Trophoblast cell (in vitro differentiated cells and primary cell): ENCODE results near the gene HNRNPC.

Experiments
- DNase-seq, 2 donors: peaks; one replicate each; pipeline ENCODE4 v3.0.0-alpha.2; 2016
- H2AFZ ChIP-seq: 2 replicates; pipeline ENCODE4 v1.6.1; 2013; ENCODE audit warnings: low read length, moderate library complexity, mild to moderate bottlenecking; ENCODE audit not compliant: insufficient read depth, poor library complexity
- H2AK5ac ChIP-seq: 2 replicates; pipeline ENCODE4 v1.6.1; 2013; ENCODE audit warnings: mild to moderate bottlenecking, low read length
- H2BK120ac ChIP-seq: 2 replicates; pipeline ENCODE4 v1.6.1; 2013; ENCODE audit warnings: low read length, mild to moderate bottlenecking, moderate library complexity; ENCODE audit not compliant: insufficient read depth, poor library complexity
- H2BK12ac ChIP-seq: 2 replicates; pipeline ENCODE4 v1.6.1; 2013; ENCODE audit warnings: mild to moderate bottlenecking, low read length, moderate library complexity
- H2BK5ac ChIP-seq: 2 replicates; pipeline ENCODE4 v1.6.1; 2013; ENCODE audit warnings: low read length, low read depth, moderate library complexity, mild to moderate bottlenecking; ENCODE audit not compliant: poor library complexity
- H3K14ac ChIP-seq: 2 replicates; pipeline ENCODE4 v1.6.1; 2013; ENCODE audit warnings: mild to moderate bottlenecking, low read length
- H3K18ac ChIP-seq: 2 replicates; pipeline ENCODE4 v1.6.1; 2013; ENCODE audit warnings: mild to moderate bottlenecking, low read length
- H3K23ac ChIP-seq: 2 replicates; pipeline ENCODE4 v1.6.1; 2013; ENCODE audit warnings: low read length
- H3K27ac ChIP-seq: 2 replicates; pipeline ENCODE4 v1.5.1; 2013; ENCODE audit warnings: low read depth, mild to moderate bottlenecking, inconsistent platforms, low read length, moderate library complexity
- H3K27me3 ChIP-seq: 2 replicates; pipeline ENCODE4 v1.6.1; 2013; ENCODE audit warnings: inconsistent platforms, mild to moderate bottlenecking, low read length, moderate library complexity; ENCODE audit not compliant: insufficient read depth
- H3K36me3 ChIP-seq, 2 experiments: 1 replicate in 1 of 2; 2 replicates in 1 of 2; pipeline ENCODE4 v1.6.1; 2013; ENCODE audit warnings: low read length in 2 of 2, mild to moderate bottlenecking in 2 of 2, moderate library complexity in 1 of 2; ENCODE audit not compliant: insufficient read depth in 2 of 2, control insufficient read depth in 1 of 2
- H3K4ac ChIP-seq: 2 replicates; pipeline ENCODE4 v1.6.1; 2013; ENCODE audit warnings: low read depth, mild to moderate bottlenecking, low read length, moderate library complexity
- H3K4me1 ChIP-seq, 2 experiments: 1 replicate in 1 of 2; 2 replicates in 1 of 2; pipeline ENCODE4 v1.6.1; 2013; ENCODE audit warnings: low read length in 2 of 2, mild to moderate bottlenecking in 2 of 2, moderate library complexity in 1 of 2; ENCODE audit not compliant: insufficient read depth in 2 of 2, control insufficient read depth in 1 of 2
- H3K4me2 ChIP-seq: 2 replicates; pipeline ENCODE4 v1.6.1; 2013; ENCODE audit warnings: inconsistent platforms, mild to moderate bottlenecking, low read length, moderate library complexity
- H3K4me3 ChIP-seq: 2 replicates; pipeline ENCODE4 v1.5.1; 2013; ENCODE audit warnings: mild to moderate bottlenecking, low read depth, low read length, inconsistent platforms
- H3K79me1 ChIP-seq: one replicate; pipeline ENCODE4 v1.6.1; 2013; ENCODE audit warnings: low read length
- H3K79me2 ChIP-seq: 2 replicates; pipeline ENCODE4 v1.6.1; 2013; ENCODE audit warnings: low read length, mild to moderate bottlenecking; ENCODE audit not compliant: control insufficient read depth, insufficient read depth, poor library complexity
- H3K9ac ChIP-seq: 2 replicates; pipeline ENCODE4 v1.6.1; 2013; ENCODE audit warnings: mild to moderate bottlenecking, low read length
- H3K9me3 ChIP-seq: 2 replicates; pipeline ENCODE4 v1.6.1; 2013; ENCODE audit warnings: low read depth, mild to moderate bottlenecking, control low read depth, inconsistent platforms, low read length; ENCODE audit not compliant: insufficient read depth
- H4K12ac ChIP-seq: 2 replicates; pipeline ENCODE4 v1.6.1; 2013; ENCODE audit warnings: low read depth, mild to moderate bottlenecking, low read length, moderate library complexity
- H4K8ac ChIP-seq: 2 replicates; pipeline ENCODE4 v1.6.1; 2013; ENCODE audit warnings: low read depth, mild to moderate bottlenecking, low read length, moderate library complexity
- H4K91ac ChIP-seq: one replicate; pipeline ENCODE4 v1.6.1; 2013; ENCODE audit warnings: low read depth, mild to moderate bottlenecking, low read length, moderate library complexity
- WGBS: extraction: QIAGEN DNeasy Blood & Tissue Kit; methylation state at CpG from one replicate; pipeline ENCODE4 v1.1.7; 2013; ENCODE audit warnings: missing lambda C conversion rate; ENCODE audit not compliant: insufficient read length, insufficient coverage; ENCODE audit errors: extremely low coverage; 5-methylcytosine and 5-hydroxymethylcytosine counted together

HNRNPC gene

GRCh38 chr14:21204167-21205025 is 64.8 kb downstream of the HNRNPC start:
- no peak overlapping the region for H2BK120ac ChIP-seq
- H3K27me3 ChIP-seq = no peaks in the 10 kb centered on the region
- no peak overlapping the region for H2BK5ac ChIP-seq
- no peak overlapping the region for H2AFZ ChIP-seq
- no CpG with 5 or more reads among the region's 8 CpGs for WGBS
- no peak for DNase-seq
- no peak overlapping the region for H3K9ac ChIP-seq
- H3K14ac ChIP-seq = no peak overlapping the region
- H3K4me2 ChIP-seq = no peak overlapping the region
- no peak overlapping the region for H4K12ac ChIP-seq
- H3K23ac ChIP-seq = no peak overlapping the region
- no peak overlapping the region for H3K27ac ChIP-seq
- no peaks in the 10 kb centered on the region for H3K79me1 ChIP-seq
- H3K4ac ChIP-seq = no peak overlapping the region
- H3K4me1 ChIP-seq = no peaks in the 10 kb centered on the region
- H3K9me3 ChIP-seq = no peaks in the 10 kb centered on the region
- no peak overlapping the region for H2BK12ac ChIP-seq
- H4K91ac ChIP-seq = no peak overlapping the region
- no peak overlapping the region for H3K18ac ChIP-seq
- peaks cover 5 to 31% of the 10 kb centered on the region in 2 experiments for H3K36me3 ChIP-seq
- H2AK5ac ChIP-seq = no peak overlapping the region
- H4K8ac ChIP-seq = no peak overlapping the region
- H3K4me3 ChIP-seq = no peak overlapping the region
- no peaks in the 10 kb centered on the region for H3K79me2 ChIP-seq

DNA sequence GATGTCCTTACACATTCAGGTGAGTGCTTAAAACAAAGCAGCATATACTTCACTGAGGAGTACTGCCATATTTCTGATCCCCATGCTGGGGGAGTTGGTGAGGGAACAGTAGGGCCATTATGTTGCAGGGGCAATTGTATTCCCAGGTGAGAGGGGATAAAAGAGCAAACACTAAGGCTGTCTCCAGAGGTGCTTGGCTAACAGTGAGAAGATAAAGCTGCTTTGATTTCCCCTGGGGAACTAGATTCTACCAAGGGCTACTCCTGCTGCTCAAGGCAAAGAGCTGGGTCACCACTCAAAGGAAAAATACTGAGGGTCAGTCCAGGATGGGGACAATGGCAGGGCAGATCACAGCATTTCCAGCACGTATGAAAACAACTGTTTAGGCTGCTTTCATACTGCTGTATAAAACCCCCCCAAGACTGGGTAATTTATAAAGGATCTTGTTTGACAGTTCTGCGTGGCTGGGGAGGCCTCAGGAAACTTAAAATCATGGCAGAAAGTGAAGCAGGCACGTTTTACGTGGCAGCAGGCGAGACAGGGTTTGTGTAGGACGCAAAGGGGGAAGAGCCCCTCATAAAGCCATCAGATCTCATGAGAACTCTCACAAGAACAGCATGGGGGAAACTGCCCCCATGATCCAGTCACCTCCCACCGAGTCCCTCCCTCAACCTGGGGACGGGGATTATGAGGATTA is 65.6 kb downstream of the HNRNPC start:
- Histone ChIP-seq H3K27me3 (no peaks in the 10 kb centered on the region), H2AK5ac (no peak overlapping the region), H2AFZ (no peak overlapping the region), H3K4me3 (no peak overlapping the region), H2BK120ac (no peak overlapping the region), H3K9ac (no peak overlapping the region), H3K23ac (no peak overlapping the region), H4K8ac (no peak overlapping the region), H3K4me1 (no peaks in the 10 kb centered on the region), H3K27ac (no peak overlapping the region), H2BK5ac (no peak overlapping the region), H2BK12ac (no peak overlapping the region), H3K4ac (no peak overlapping the region), H3K14ac (no peak overlapping the region), H3K79me2 (no peaks in the 10 kb centered on the region), H3K9me3 (no peaks in the 10 kb centered on the region), H3K18ac (no peak overlapping the region), H3K4me2 (no peak overlapping the region), H4K12ac (no peak overlapping the region), H3K36me3 (peaks cover 5 to 26% of the 10 kb centered on the region in 2 experiments), H4K91ac (no peak overlapping the region), H3K79me1 (no peaks in the 10 kb centered on the region)
- WGBS = no CpG with 5 or more reads among the region's 8 CpGs
- DNase-seq = peak in 1 of 2 donors; percentile 2

DNA sequence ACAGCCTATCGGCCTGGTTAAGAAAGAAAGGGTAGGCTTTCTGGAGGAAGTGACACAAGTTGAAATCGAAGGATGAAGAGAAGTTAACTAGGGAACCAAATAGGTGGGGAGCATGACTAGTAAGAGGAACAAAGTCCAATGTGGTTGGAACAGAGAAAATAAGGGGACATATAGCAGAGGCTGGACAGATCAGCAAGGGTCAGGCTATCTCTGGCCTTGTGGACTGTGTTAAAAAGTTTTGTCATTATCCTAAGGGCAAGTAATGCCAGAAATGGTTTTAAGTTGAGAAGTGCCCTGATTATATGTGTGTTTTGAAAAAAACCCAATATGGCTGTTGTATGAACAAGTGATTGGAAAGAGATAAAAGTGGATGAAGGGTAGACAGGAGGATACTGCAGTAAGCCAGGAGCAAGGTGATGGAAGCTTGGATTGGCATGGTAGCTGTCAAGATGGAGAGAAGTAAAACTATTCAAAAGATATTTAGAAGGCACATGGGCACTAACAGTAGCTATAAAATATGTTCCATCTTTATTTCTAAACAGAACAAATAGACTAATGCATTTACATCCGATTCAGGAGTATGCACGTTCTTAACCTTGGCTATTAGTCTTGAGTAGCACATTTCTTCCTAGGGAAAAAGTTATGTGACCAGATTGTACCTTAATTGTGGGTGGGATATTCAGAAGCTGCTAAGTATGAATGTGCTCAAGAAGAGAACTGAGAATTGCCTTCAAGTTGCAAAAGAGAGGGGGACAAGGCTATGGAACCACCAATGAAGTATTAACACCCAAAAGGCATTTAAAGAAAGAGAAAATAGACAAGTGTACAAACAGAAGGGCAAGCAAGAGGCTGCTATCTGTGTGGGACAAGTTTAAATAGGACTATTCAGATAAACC is 66.5 kb downstream of the HNRNPC start:
- H3K9me3 ChIP-seq = no peaks in the 10 kb centered on the region
- H3K4me2 ChIP-seq = no peak overlapping the region
- WGBS = no CpG with 5 or more reads among the region's 4 CpGs
- H3K18ac ChIP-seq = no peak overlapping the region
- H4K8ac ChIP-seq = no peak overlapping the region
- H2BK120ac ChIP-seq = no peak overlapping the region
- no peak overlapping the region for H2BK5ac ChIP-seq
- no peaks in the 10 kb centered on the region for H3K4me1 ChIP-seq
- no peak overlapping the region for H3K23ac ChIP-seq
- H3K79me1 ChIP-seq = no peaks in the 10 kb centered on the region
- no peak overlapping the region for H3K9ac ChIP-seq
- DNase-seq = no peak
- no peak overlapping the region for H2AK5ac ChIP-seq
- H3K27ac ChIP-seq = no peak overlapping the region
- H2AFZ ChIP-seq = no peak overlapping the region
- peaks cover 5 to 23% of the 10 kb centered on the region in 2 experiments for H3K36me3 ChIP-seq
- H3K4me3 ChIP-seq = no peak overlapping the region
- H4K12ac ChIP-seq = no peak overlapping the region
- H2BK12ac ChIP-seq = no peak overlapping the region
- H3K27me3 ChIP-seq = no peaks in the 10 kb centered on the region
- no peaks in the 10 kb centered on the region for H3K79me2 ChIP-seq
- no peak overlapping the region for H4K91ac ChIP-seq
- no peak overlapping the region for H3K4ac ChIP-seq
- H3K14ac ChIP-seq = no peak overlapping the region

DNA sequence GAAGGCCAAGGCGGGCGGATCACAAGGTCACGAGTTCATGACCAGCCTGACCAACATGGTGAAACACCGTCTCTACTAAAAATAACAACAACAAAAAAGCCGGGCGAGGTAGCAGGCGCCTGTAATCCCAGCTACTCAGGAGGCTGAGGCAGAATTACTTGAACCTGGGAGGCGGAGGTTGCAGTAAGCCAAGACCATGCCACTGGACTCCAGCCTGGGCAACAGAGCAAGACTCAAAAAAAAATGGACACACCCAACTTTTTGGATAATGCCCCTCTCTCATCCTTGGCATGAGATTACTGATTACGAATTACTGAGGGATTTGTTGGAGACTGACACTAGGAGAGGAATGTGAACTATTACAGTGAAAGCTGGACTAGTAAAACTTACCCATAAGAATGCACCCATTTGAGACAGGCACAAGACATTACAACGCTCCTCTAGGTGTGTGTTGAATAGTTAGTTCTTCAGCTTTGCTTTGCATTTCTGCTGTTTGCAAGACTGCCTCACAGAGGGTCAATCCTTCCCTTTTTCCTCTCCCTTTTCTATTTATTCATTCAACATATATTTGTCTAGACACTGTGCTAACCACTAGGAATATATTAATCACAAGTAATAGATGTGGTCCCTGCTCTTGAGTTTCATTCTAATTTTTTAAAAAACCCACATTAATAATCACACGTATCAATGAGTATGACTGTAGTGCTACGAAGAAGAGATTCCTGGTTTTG is 67.3 kb downstream of the HNRNPC start:
- Histone ChIP-seq H3K79me2 (no peaks in the 10 kb centered on the region), H3K14ac (no peak overlapping the region), H3K23ac (no peak overlapping the region), H2AK5ac (no peak overlapping the region), H3K4me3 (no peak overlapping the region), H3K36me3 (peaks cover 5 to 23% of the 10 kb centered on the region in 2 experiments), H2BK5ac (no peak overlapping the region), H3K27me3 (no peaks in the 10 kb centered on the region), H4K12ac (no peak overlapping the region), H3K4me1 (no peaks in the 10 kb centered on the region), H3K18ac (no peak overlapping the region), H3K4ac (no peak overlapping the region), H2BK12ac (no peak overlapping the region), H2AFZ (no peak overlapping the region), H2BK120ac (no peak overlapping the region), H3K79me1 (no peaks in the 10 kb centered on the region), H4K91ac (no peak overlapping the region), H3K9ac (no peak overlapping the region), H3K4me2 (no peak overlapping the region), H3K9me3 (no peaks in the 10 kb centered on the region), H4K8ac (no peak overlapping the region), H3K27ac (no peak overlapping the region)
- WGBS = no CpG with 5 or more reads among the region's 12 CpGs
- DNase-seq = no peak
